Erythroblast (primary cell): ENCODE data around the gene GDPD3.

Experiments
- DNase-seq, 2 experiments: peaks; one replicate each; lab custom pipeline; 2025; lab: John Stamatoyannopoulos, UW
- GATA1 ChIP-seq: IDR thresholded peaks from 2 replicates; pipeline ENCODE4 v1.6.1; 2011; ENCODE audit warnings: low read depth, mild to moderate bottlenecking, control low read depth, low read length, moderate library complexity
- POLR2A ChIP-seq: IDR thresholded peaks from 2 replicates; pipeline ENCODE4 v1.6.1; 2011; ENCODE audit warnings: mild to moderate bottlenecking, low read length

The GDPD3 gene

DNA sequence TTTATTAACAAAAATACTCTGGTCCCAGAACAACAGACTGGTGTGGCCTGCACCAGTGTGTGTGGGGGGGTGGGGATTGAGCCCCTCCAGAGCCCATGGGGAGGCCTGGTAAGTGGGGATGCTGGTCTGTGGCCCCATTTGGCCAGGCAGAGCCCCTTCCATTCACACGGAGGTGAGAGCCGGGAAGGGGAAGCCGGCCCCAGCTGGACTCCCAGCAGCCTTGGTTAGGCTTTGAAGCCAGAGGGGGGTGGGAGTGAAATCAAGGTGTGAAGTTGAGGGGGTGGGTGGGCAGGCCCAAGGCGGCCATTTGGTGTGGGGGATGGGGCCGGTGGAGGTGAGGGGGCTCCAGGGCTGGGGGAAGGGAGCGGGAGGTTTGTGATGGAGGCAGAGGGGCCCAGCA lies 27.5 kb downstream of the GDPD3 start:
- no peak for DNase-seq
- TF ChIP-seq GATA1 (no peak), POLR2A (no peak)

DNA sequence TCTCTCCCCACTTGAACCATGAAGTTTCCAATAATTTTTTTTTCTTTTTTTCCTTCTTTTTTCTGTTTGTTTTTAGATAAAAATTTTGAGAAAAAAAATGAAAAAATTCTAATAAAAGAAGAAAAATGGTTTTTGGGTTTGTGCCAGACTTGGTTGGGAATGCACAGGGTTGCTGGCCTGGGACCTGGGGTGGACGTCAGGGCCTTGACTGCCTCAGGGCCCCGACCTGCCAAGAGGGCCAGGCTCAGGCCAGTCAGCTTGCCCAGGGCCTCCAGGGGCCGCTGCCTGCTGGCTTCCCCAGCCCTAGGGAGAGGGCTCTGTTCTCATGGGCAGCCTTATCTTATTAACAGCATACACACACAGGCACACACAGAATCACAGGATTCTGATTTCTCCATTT lies 28.1 kb downstream of the GDPD3 start:
- DNase-seq: no peak
- TF ChIP-seq POLR2A (no peak), GATA1 (no peak)

GRCh38 chr16:30084816-30085159 lies 28.5 kb downstream of the GDPD3 start:
- no peak for TF ChIP-seq GATA1
- no peak for TF ChIP-seq POLR2A
- no peak for DNase-seq

GRCh38 chr16:30084096-30084815 lies 29.1 kb downstream of the GDPD3 start:
- no peak for DNase-seq
- no peak for TF ChIP-seq GATA1
- no peak for TF ChIP-seq POLR2A

DNA sequence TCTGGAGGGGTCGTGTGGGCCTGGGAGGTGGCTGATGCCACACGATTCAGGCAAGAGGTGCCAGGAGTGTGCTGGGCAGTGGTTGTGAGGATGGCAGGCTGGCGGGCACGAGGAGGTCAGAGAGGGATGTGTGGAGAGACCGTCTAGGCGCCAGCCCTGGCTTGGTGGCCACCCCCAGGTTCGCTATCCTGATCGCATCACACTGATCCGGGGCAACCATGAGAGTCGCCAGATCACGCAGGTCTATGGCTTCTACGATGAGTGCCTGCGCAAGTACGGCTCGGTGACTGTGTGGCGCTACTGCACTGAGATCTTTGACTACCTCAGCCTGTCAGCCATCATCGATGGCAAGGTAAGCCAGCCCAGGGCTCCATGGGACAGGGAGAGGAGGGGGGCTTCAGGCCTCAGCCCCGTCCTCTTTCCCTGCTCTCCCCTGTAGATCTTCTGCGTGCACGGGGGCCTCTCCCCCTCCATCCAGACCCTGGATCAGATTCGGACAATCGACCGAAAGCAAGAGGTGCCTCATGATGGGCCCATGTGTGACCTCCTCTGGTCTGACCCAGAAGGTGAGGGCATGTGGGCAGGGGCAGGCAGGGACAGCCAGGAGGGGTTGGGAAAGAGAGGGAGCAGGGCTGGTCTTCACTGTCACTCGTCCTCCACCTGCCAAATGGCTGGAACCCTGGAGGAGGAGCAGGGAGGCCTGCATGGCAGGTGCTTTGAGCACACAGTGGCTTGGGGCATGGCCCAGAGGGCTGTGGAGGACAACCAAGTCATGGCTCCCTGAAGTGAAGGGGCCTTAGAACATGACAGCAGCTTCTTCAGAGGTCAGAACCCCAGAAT lies 29.9 kb downstream of the GDPD3 start:
- no peak for DNase-seq
- TF ChIP-seq GATA1 (no peak), POLR2A (no peak)

DNA sequence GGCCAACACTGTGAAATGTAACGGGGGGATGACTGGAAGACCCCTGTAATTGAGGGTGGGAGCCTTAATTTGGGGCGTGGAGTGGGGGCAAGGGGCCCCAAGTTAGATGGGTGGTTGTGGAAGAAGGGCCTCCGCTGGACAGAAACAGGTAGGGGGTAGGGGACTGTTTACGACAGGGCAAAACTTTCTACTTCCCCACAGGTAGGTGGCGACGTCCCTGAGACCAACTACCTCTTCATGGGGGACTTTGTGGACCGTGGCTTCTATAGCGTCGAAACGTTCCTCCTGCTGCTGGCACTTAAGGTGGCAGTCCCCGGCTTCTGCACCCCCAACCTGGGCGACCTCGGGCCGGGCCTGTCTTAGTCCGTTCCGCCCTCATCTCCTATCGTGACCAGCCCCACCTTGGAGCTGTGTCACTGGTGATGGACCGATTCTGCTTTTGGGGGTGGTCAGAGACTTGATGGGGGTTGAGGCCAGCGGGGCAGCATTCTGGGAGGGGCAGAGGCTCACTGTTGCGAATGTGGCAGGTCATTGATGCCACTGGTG lies 30.7 kb downstream of the GDPD3 start:
- DNase-seq: no peak
- TF ChIP-seq GATA1 (no peak), POLR2A (no peak)

- no peak for TF ChIP-seq POLR2A
- no peak for TF ChIP-seq GATA1
- DNase-seq: no peak
Measured at GRCh38 chr16:30079480-30079879, 33.9 kb downstream of the GDPD3 start.

- no peak for DNase-seq
- TF ChIP-seq GATA1 (no peak), POLR2A (no peak)
Measured at GRCh38 chr16:30078744-30079143, 34.6 kb downstream of the GDPD3 start.

GRCh38 chr16:30077656-30078055 lies 35.7 kb downstream of the GDPD3 start:
- no peak for TF ChIP-seq GATA1
- TF ChIP-seq POLR2A: no peak
- DNase-seq: no peak

- TF ChIP-seq GATA1 (no peak), POLR2A (no peak)
- peak in 1 of 2 experiments; percentile 73 for DNase-seq
Measured at GRCh38 chr16:30076276-30076791, 37.0 kb downstream of the GDPD3 start.

DNA sequence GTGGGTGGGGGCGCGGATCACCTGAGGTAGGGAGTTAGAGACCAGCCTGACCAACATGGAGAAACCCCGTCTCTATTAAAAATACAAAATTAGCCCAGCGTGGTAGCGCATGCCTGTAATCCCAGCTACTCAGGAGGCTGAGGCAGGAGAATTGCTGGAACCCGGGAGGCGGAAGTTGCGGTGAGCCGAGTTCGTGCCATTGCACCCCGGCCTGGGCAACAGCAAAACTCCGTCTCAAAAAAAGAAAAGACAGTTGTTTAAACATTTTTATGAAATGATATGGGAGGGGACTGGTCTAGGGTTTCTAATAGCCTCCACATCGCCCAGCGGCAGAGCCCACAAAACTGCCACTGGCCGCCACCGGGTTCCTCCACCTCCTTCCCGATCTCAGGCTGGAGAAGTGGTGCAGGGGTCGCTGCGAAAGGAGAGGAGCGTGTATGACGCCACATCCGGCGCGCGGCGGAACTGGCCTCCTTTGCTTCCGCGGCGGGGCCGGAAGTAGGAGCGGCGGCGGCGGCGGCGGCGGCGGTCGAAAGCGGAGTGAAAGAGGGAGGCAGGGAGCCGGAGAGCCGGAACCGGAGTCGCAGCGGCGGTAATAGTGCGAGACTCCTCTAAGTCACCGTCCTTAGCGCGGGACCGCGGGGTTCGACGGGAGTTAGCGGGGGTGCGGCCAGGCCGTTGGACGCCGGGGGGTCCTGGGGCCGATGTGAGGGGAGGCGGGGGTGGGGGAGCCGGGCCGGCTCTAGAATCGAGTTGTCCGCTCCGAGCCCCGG lies 37.6 kb downstream of the GDPD3 start, which contains the start of gene PPP4C:
Gene PPP4C, plus strand, starts transcription at position 492 of the 773 bp plus-strand sequence. CDS start 384 bp downstream, outside the sequence.
- peak; percentile 94 to 95 for DNase-seq
- no peak for TF ChIP-seq GATA1
- TF ChIP-seq POLR2A: peak; percentile 88

DNA sequence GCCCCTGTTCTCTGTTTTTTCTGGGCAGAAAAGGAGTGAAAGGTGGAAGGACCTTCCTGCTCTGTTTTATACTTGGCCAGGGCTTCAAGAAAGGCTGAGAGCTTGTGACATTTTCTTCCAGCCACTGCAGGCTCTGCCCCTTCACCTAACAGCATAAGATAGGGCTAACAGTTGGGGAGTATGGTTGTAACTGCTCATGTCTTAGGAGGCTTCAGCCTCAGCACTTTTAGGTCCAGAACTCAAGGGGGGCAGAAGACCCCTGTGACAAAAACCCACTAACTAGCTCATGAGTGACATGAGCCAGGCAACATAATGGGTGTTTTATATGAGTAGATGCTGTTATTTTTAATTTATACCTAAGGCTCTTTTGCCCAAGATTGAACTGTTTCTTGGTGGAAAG lies 42.8 kb downstream of the GDPD3 start:
- DNase-seq: no peak
- TF ChIP-seq GATA1 (no peak), POLR2A (no peak)
